ENCODE data around the gene EYS. TPM values are rescaled to one million over a fixed set of nuclear protein-coding genes. Genes with fewer than 3 reads are reported as not detected.

Gene EYS
- total RNA-seq, 1 donor from 2014 or later, result not detected

- DNase-seq (ENCODE audit: low spot score in 2 of 2), result no peak
- intact Hi-C loops (cut with DNase I), result no loop called here
- TF ChIP-seq CTCF (IDR thresholded peaks at IDR 0.05), result no peak
- no peak overlapping the region for H3K27ac ChIP-seq
- H3K4me3 ChIP-seq, result no peak overlapping the region
- H3K4me1 ChIP-seq, result no peaks in the 10 kb centered on the region
- no peaks in the 10 kb centered on the region for H3K27me3 ChIP-seq
- H3K9me3 ChIP-seq, result no peaks in the 10 kb centered on the region
- no peaks in the 10 kb centered on the region for H3K36me3 ChIP-seq
These were observed 1625.6 kb downstream of the EYS start for GRCh38 chr6:64081453-64081852.

- no peak overlapping the region for H3K4me3 ChIP-seq
- no peaks in the 10 kb centered on the region for H3K4me1 ChIP-seq
- DNase-seq (ENCODE audit: low spot score in 2 of 2), result no peak
- H3K27me3 ChIP-seq, result no peaks in the 10 kb centered on the region
- no peaks in the 10 kb centered on the region for H3K9me3 ChIP-seq
- no peak for TF ChIP-seq CTCF (IDR thresholded peaks at IDR 0.05)
- no peak overlapping the region for H3K27ac ChIP-seq
- intact Hi-C loops (cut with DNase I), result no loop called here
- no peaks in the 10 kb centered on the region for H3K36me3 ChIP-seq
These were observed 1632.0 kb downstream of the EYS start for GRCh38 chr6:64074981-64075380.

- no peak for TF ChIP-seq CTCF (IDR thresholded peaks at IDR 0.05)
- H3K9me3 ChIP-seq, result no peaks in the 10 kb centered on the region
- no peaks in the 10 kb centered on the region for H3K36me3 ChIP-seq
- no peak for DNase-seq (ENCODE audit: low spot score in 2 of 2)
- intact Hi-C loops (cut with DNase I), result no loop called here
- no peaks in the 10 kb centered on the region for H3K4me1 ChIP-seq
- H3K27me3 ChIP-seq, result no peaks in the 10 kb centered on the region
- H3K4me3 ChIP-seq, result no peak overlapping the region
- no peak overlapping the region for H3K27ac ChIP-seq
These were observed 1634.3 kb downstream of the EYS start for GRCh38 chr6:64072686-64073085.

- Histone ChIP-seq H3K27ac (no peak overlapping the region), H3K9me3 (no peaks in the 10 kb centered on the region), H3K4me3 (no peak overlapping the region), H3K27me3 (no peaks in the 10 kb centered on the region), H3K36me3 (no peaks in the 10 kb centered on the region), H3K4me1 (no peaks in the 10 kb centered on the region)
- DNase-seq (ENCODE audit: low spot score in 2 of 2), result no peak
- TF ChIP-seq CTCF (IDR thresholded peaks at IDR 0.05), result no peak
- intact Hi-C loops (cut with DNase I), result no loop called here
These were observed 1642.1 kb downstream of the EYS start for GRCh38 chr6:64064919-64065318.

- no peak for DNase-seq (ENCODE audit: low spot score in 2 of 2)
- no peak for TF ChIP-seq CTCF (IDR thresholded peaks at IDR 0.05)
- H3K27ac ChIP-seq, result no peak overlapping the region
- no peak overlapping the region for H3K4me3 ChIP-seq
- intact Hi-C loops (cut with DNase I), result no loop called here
- H3K36me3 ChIP-seq, result no peaks in the 10 kb centered on the region
- no peaks in the 10 kb centered on the region for H3K9me3 ChIP-seq
- no peaks in the 10 kb centered on the region for H3K4me1 ChIP-seq
- no peaks in the 10 kb centered on the region for H3K27me3 ChIP-seq
These were observed 1643.9 kb downstream of the EYS start for GRCh38 chr6:64062960-64063683.

GRCh38 chr6:64054861-64055260 is 1652.2 kb downstream of the EYS start:
- no peaks in the 10 kb centered on the region for H3K27me3 ChIP-seq
- no peaks in the 10 kb centered on the region for H3K36me3 ChIP-seq
- H3K4me1 ChIP-seq, result no peaks in the 10 kb centered on the region
- no peak overlapping the region for H3K27ac ChIP-seq
- no peak overlapping the region for H3K4me3 ChIP-seq
- no peaks in the 10 kb centered on the region for H3K9me3 ChIP-seq
- intact Hi-C loops (cut with DNase I), result no loop called here
- TF ChIP-seq CTCF (IDR thresholded peaks at IDR 0.05), result no peak
- no peak for DNase-seq (ENCODE audit: low spot score in 2 of 2)

All from ascending aorta (tissue), 2 donors.